K562 (cell line): ENCODE data around the gene GABARAP. TPM values are rescaled to one million over a fixed set of nuclear protein-coding genes. Genes with fewer than 3 reads are reported as not detected.
A peak's percentile ranks its signal among the peaks of the same experiment; 100 is the strongest.

ENCODE experiments used
- CHCHD3 ChIP-seq: fragments of 250-450 bp; sonication (Bioruptor Pico); IDR thresholded peaks from 2 replicates; pipeline ENCODE4 v2.1.2; 2022; ENCODE audit warnings: mild to moderate bottlenecking
- CTBP1 ChIP-seq: fragments of 450-650 bp; IDR thresholded peaks from 2 replicates; pipeline ENCODE4 v1.6.1; 2016; ENCODE audit warnings: borderline replicate concordance
- GATA2 ChIP-seq: sonication (generic); formaldehyde crosslinking; IDR thresholded peaks from 2 replicates; pipeline ENCODE4 v1.4.0; 2020; ENCODE audit warnings: mild to moderate bottlenecking, missing genetic modification reagents
- HDAC8 ChIP-seq: fragments of 450-650 bp; IDR thresholded peaks from 2 replicates; pipeline ENCODE4 v1.6.1; 2016; ENCODE audit warnings: mild to moderate bottlenecking, missing genetic modification characterization, moderate library complexity, missing compliant biosample characterization
- LCOR ChIP-seq: sonication (generic); formaldehyde crosslinking; IDR thresholded peaks from 2 replicates; pipeline ENCODE4 v1.8.0; 2022; ENCODE audit warnings: mild to moderate bottlenecking, missing genetic modification reagents
- NBN ChIP-seq: fragments of 450-650 bp; IDR thresholded peaks from 2 replicates; pipeline ENCODE4 v1.6.1; 2016; ENCODE audit warnings: low read depth, mild to moderate bottlenecking
- PKNOX1 ChIP-seq: fragments of 450-650 bp; IDR thresholded peaks from 2 replicates; pipeline ENCODE4 v1.6.1; 2016
- POLR2G ChIP-seq: fragments of 200-400 bp; formaldehyde crosslinking; IDR thresholded peaks from 2 replicates; pipeline ENCODE4 v1.6.1; 2017; ENCODE audit warnings: low read depth, mild to moderate bottlenecking, antibody characterized with exemption, low read length, moderate library complexity
- PTBP1 ChIP-seq: fragments of 200-400 bp; formaldehyde crosslinking; IDR thresholded peaks from 2 replicates; pipeline ENCODE4 v1.6.1; 2017; ENCODE audit warnings: low read depth, low read length
- SIX5 ChIP-seq, 2 experiments: IDR thresholded peaks; 2 replicates each; pipeline ENCODE4 v1.6.1; 2011; ENCODE audit warnings: low read length in 2 of 2, borderline replicate concordance in 1 of 2, low read depth in 1 of 2, mild to moderate bottlenecking in 1 of 2, moderate library complexity in 1 of 2; ENCODE audit not compliant: insufficient read depth in 1 of 2
- SMARCA4 ChIP-seq: fragments of 450-650 bp; IDR thresholded peaks from 2 replicates; pipeline ENCODE4 v1.6.1; 2016
- STAG1 ChIP-seq: sonication (generic); formaldehyde crosslinking; IDR thresholded peaks from 2 replicates; pipeline ENCODE4 v1.5.0; 2020; ENCODE audit warnings: missing genetic modification reagents, borderline replicate concordance
- YY1 ChIP-seq, 3 experiments: IDR thresholded peaks; 2 replicates each; pipeline ENCODE4 v1.6.1; 2011; ENCODE audit warnings: low read length in 2 of 3, mild to moderate bottlenecking in 2 of 3, moderate library complexity in 2 of 3, borderline replicate concordance in 1 of 3, control low read depth in 1 of 3, low read depth in 1 of 3; ENCODE audit not compliant: insufficient read depth in 3 of 3, insufficient replicate concordance in 2 of 3, control insufficient read depth in 1 of 3, insufficient read length in 1 of 3; ENCODE audit errors: extremely low read depth in 1 of 3
- ZBTB40 ChIP-seq, 2 experiments: fragments of 450-650 bp in 1 of 2; sonication (generic) in 1 of 2; formaldehyde crosslinking in 1 of 2; IDR thresholded peaks; 2 replicates each; pipeline versions ENCODE4 v1.7.1 to v1.9.0; 2016 to 2022; ENCODE audit warnings: inconsistent platforms in 1 of 2, mild to moderate bottlenecking in 1 of 2, missing genetic modification reagents in 1 of 2
- ZNF586 ChIP-seq: fragments of 450-650 bp; formaldehyde crosslinking; conservative IDR thresholded peaks from 2 replicates; pipeline ENCODE4 v1.4.0; 2020; ENCODE audit warnings: mild to moderate bottlenecking, moderate library complexity
- polyA plus RNA-seq, 8 experiments: library from polyadenylated mRNA; depleted of rRNA in 4 of 8; stranded (reverse) in 5 of 8; unstranded in 3 of 8; fragments of >200 nt; fragmentation: Nextera tagmentation in 2 of 8; fragmentation: Illumina TruSeq in 1 of 8; extraction: Ambion mirVana in 2 of 8; extraction: Trizol in 1 of 8; gene quantifications; 2 replicates each; pipeline versions ENCODE4 v1.2.1 to v1.2.3, GENCODE V29; 2011 to 2014; ENCODE audit warnings: inconsistent platforms in 1 of 8, missing spikeins in 1 of 8
- total RNA-seq, 7 experiments: library from RNA; depleted of rRNA in 6 of 7; stranded (reverse); fragments of >200 nt in 6 of 7; fragmentation: Illumina TruSeq in 2 of 7; extraction: Trizol in 2 of 7; gene quantifications; 2 replicates each; pipeline versions ENCODE4 v1.2.1 to v1.2.3, GENCODE V29; 2011 to 2021; ENCODE audit warnings: low replicate concordance in 1 of 7

GABARAP gene
- total and polyA plus RNA-seq, 9 of the 15 experiments (the other 6 are each of a cell fraction or from before 2014, with no cell fraction given): 47.5 to 373 (median 152) TPM

- TF ChIP-seq YY1 (IDR thresholded peaks at IDR 0.05; ENCODE audit: borderline replicate concordance in 1 of 3, control insufficient read depth in 1 of 3, extremely low read depth in 1 of 3, insufficient read depth in 3 of 3, insufficient read length in 1 of 3, insufficient replicate concordance in 2 of 3, low read depth in 1 of 3, low read length in 2 of 3) (no peak), HDAC8 (tag) (no peak), PKNOX1 (0 out of 2 replicates have a peak, but pooled peaks have one; percentile 2), LCOR (no peak), PTBP1 (no peak), SMARCA4 (no peak), CHCHD3 (CRISPR knock-in tag) (no peak), CTBP1 (no peak; the same call in 1 of the 2 replicates), ZBTB40 (IDR thresholded peaks at IDR 0.05) (0 out of 2 replicates have a peak, but pooled peaks have one; percentile 17), ZBTB40 (CRISPR knock-in tag; IDR thresholded peaks at IDR 0.05) (no peak), STAG1 (CRISPR knock-in tag) (no peak), ZNF586 (no peak), SIX5 (IDR thresholded peaks at IDR 0.05; ENCODE audit: borderline replicate concordance in 1 of 2, insufficient read depth in 1 of 2, low read depth in 1 of 2, low read length in 2 of 2) (no peak), NBN (no peak), POLR2G (peak; percentile 83), GATA2 (CRISPR knock-in tag) (no peak)
These were observed at the start of gene GABARAP (continued) for GRCh38 chr17:7241783-7242716.
